Loucy (cell line): ENCODE results near the gene SPOCK2.

Experiments used
- EZH2phosphoT487 ChIP-seq: fragments of 200-600 bp; IDR thresholded peaks from 2 replicates; pipeline ENCODE4 v1.6.1; 2018; ENCODE audit warnings: antibody characterized with exemption, mild to moderate bottlenecking, moderate library complexity, borderline replicate concordance
- TF ChIP-seq, protein P1 (sequence below): fragments of 200-600 bp; sonication (generic); conservative IDR thresholded peaks from 2 replicates; pipeline ENCODE4 v1.5.1; 2014; ENCODE audit warnings: mild to moderate bottlenecking, antibody characterized with exemption, low read length

GRCh38 chr10:72079356-72079755, 9.0 kb downstream of the SPOCK2 start:
- TF ChIP-seq, protein P1, sequence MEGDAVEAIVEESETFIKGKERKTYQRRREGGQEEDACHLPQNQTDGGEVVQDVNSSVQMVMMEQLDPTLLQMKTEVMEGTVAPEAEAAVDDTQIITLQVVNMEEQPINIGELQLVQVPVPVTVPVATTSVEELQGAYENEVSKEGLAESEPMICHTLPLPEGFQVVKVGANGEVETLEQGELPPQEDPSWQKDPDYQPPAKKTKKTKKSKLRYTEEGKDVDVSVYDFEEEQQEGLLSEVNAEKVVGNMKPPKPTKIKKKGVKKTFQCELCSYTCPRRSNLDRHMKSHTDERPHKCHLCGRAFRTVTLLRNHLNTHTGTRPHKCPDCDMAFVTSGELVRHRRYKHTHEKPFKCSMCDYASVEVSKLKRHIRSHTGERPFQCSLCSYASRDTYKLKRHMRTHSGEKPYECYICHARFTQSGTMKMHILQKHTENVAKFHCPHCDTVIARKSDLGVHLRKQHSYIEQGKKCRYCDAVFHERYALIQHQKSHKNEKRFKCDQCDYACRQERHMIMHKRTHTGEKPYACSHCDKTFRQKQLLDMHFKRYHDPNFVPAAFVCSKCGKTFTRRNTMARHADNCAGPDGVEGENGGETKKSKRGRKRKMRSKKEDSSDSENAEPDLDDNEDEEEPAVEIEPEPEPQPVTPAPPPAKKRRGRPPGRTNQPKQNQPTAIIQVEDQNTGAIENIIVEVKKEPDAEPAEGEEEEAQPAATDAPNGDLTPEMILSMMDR: no peak
- no peak for TF ChIP-seq EZH2phosphoT487
